HG02610 (cell line): ENCODE data around the gene WSCD1.

Experiments used
- ATAC-seq: cut with Tn5 transposase; IDR thresholded peaks from one replicate; pipeline ENCODE4 v1.9.1; 2021; ENCODE audit warnings: mild to moderate bottlenecking, moderate library complexity; ENCODE audit not compliant: unreplicated experiment

The WSCD1 gene

DNA sequence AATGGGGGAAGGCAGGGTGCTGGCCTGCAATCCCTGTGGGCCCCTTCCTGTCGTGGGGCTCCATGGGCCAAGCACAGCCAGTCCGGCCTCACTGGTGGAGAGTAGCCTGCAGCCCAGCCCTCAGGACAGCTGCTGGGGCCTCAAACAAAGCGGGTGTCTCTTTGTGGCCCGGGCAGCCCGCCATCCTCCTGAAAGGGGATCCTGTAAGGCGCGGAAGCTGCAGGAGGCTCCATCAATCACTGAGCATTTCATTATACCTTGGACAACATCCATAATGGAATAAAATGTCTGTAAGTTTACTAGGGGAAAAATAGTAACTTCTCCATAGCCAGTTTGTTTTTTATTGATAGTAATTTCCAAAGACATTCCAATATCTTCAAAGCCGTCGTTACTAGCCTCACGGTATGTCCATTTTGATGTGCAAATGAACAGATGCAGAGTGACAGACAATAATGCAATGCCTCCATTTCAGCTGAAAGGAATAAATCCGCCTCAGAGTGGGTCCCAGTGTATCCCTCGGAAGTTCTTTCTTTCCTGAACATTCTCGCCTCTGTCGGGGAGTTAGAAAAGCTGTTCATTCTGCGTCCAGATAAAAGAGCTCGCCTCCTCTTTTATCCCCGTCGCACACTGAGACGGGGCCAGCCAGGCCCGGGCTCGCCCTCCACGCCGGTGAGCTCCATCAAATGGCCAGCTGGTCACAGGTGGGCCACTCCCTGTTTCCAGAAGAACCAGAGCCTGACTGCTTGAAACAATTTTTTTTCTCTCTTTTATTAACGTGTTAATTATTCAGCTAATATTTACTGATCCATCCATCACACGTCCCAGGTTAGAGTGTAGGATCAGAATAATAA is 14.4 kb downstream of the WSCD1 start:
- no peak for ATAC-seq

DNA sequence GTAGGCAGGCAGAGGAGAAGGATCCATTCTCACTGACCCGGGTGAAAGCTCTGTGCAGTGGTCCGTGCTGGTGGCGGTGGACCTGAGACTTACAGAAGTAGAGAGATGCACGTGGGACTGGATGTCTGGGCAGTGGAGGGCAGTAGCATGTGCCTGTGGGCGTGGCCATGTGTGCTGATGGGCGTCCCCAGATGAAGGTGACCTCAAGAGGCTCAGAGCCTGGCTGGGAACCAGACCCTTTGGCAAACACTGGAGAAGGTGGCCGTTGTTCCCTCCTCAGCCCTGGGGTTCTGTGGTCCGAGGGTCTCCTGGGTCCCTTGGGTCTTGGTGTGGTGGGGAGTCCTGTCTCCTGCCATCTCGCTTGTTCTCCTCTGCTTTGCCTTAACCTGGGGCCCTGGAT is 15.6 kb downstream of the WSCD1 start:
- no peak for ATAC-seq

DNA sequence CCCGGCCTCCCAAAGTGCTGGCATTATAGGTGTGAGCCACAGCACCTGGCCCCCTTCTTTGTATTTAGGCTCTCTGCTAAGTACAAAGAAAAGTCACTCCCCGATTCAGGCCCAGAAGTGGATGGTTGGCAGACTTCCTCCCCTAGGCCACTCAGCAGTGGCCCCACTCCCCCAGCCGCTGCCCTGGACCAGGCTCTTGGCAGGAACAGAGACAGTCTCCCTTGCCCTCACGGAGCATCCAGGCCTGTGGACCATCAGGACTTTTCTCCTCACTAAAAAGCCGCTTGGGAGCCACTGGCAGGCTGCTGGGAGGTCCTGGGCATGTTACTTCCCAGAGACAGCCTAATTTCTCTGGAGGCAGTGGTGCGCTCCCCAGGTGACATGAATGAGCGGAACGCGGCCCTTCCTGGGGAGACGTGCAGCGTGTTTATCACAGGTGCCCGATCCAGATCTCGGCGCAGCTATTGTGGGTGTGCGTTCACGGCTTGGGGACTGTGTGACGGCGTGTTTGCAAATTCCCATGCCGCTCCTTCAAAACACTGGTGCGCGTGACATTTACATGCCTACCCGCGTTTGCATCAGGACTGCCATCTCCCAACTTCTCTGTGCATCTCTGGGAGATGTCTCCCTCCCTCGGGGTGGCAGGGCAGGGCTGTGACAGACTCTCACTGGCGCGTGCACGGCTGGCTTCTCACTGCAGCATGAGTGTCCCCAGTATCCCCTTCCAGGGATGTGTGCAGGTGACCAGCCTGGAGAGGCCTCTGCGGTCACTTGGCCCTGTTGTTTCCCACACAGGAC is 16.6 kb downstream of the WSCD1 start:
- ATAC-seq: no peak

DNA sequence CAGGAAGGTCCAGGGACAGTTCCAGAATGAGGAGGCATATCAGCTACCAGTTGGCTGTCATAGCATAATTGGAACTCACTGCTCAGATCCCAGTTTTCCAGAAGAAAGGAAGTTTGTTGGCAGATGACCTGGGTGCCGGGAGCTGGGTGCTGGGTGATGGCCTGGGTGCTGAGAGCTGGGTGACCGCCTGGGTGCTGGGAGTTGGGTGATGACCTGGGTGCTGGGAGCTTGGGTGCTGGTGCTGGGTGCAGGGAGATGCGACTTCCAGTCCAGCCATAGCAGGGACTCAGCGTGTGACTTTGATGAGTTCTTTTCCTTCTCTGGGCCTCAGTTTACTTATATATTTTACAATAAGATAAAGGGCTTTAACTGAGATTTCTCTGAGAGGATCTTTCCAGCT is 18.0 kb downstream of the WSCD1 start:
- no peak for ATAC-seq

DNA sequence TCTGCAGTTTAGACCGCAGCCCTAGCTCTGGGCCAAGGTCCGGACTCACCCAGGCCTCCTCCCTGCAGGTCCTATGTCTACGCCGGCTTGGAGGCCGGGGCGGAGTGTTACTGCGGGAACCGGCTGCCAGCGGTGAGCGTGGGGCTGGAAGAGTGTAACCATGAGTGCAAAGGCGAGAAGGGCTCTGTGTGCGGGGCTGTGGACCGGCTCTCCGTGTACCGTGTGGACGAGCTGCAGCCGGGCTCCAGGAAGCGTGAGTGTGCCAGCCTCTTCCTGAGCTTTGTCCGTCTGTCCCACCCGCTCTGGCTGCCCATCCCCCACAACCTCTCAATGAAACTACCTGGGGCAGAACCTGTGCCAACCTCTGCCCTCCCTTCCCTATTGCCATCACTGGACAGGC is 20.1 kb downstream of the WSCD1 start:
- no peak for ATAC-seq

DNA sequence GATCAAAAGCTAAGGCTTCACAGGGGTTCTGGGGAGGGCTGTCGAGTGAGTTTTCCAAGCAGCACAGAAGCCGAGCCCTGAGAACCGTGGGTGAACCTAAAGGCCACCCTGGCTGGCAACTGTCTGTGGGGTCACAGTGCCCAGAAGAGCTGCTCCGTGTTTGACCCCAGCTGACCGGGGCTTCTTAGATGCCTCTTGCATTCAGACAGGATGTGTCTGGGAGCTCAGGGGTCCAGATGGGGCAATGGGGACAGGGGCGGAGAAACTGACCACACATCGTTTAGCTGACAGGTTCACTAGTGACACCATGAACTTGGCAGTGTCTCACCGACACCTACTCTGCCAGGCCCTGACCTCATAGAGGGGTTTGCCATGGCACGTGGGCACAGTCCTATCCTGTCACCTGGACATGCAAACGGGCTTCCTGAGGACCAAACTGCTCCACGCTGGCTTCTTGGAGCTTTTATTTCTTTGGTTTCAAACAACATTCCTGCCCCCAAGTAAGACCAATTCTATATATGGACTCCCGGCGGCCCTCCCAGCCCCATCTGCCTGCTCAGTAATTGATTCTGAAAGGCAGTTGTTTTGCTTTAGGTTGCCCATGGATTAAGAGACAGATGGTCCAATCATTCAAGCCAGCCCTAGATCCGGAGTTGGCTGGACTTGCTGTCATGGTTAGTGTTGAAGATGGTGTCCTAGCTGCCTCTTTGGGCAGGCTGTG is 22.2 kb downstream of the WSCD1 start:
- no peak for ATAC-seq

DNA sequence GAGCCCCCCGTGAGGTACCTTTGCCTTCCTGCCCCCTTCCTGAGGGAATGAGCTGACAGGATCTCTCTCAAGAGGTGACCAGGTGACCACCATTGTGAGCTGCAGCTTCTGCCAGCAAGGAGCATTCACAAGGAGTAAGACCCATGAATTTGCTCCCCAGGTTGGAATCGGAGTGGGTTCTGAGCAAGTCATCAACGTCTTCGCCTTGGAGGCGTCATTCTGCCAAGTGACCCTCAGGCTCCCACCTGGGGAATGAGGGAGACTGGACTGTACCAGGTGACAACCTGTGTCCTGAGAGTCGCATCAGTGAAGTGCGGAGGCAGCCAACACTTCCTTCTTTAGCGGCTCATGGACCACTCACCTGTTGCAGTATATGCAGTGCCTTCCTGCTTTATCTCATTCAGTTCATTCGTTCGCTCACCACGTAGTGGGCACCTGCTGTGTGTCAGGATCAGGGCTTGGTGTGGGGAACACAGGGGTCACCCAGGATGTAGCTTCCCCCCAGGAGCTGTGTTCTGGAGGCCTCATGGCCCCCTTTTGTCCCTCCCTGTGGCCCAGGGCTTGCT is 22.8 kb downstream of the WSCD1 start:
- ATAC-seq: no peak

DNA sequence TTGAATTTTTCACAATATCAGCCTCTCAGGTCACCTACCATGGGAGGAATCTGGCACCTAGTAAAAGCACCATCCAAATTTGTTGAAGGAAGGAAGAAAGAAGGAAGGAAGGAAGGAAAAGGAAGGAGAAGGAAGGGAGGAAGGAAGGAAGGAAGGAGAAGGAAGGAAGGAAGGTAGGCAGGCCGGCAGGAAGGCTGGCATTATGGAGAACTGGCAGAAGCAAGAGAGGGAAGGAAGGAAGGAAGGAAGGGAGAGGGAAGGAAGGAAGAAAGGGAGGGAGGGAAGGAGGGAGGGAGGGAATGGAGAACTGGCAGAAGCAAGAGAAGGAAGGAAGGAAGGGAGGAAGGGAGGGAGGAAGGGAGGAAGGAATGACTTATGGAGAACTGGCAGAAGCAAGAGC is 24.3 kb downstream of the WSCD1 start:
- no peak for ATAC-seq

DNA sequence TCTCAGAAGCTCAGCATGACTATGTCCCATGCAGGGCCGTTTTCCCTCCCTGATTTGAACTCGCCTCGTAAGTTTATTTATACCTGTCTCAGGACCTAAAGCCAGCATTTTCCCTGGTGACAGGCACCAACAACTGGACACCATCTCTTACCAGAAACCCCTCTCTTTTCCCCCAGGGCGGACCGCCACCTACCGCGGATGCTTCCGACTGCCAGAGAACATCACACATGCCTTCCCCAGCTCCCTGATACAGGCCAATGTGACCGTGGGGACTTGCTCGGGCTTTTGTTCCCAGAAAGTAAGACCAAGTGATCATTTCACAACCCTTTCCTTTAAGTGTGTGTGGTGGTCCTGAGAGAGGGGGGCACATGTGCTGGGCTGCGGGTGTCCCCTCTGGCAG is 24.7 kb downstream of the WSCD1 start:
- no peak for ATAC-seq

DNA sequence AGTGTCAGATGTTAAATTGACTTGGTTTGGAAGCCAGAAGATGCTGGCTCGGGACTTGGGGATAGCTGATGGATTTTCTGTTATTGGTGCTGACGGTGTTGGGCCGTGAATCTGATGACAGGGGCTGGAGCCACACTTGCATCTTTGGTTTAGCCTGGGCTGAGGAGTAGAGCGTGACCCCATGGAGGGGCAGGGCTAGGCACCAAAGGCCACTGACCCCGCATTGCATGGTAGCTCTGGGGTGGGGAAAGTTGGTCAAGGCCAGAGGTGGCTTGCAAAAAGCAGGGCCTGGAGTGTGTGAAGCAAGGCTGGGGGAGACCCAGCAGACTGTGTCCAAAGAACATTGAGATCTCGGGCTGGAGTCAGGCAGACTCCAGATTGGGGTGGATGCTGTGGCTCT is 25.3 kb downstream of the WSCD1 start:
- no peak for ATAC-seq

DNA sequence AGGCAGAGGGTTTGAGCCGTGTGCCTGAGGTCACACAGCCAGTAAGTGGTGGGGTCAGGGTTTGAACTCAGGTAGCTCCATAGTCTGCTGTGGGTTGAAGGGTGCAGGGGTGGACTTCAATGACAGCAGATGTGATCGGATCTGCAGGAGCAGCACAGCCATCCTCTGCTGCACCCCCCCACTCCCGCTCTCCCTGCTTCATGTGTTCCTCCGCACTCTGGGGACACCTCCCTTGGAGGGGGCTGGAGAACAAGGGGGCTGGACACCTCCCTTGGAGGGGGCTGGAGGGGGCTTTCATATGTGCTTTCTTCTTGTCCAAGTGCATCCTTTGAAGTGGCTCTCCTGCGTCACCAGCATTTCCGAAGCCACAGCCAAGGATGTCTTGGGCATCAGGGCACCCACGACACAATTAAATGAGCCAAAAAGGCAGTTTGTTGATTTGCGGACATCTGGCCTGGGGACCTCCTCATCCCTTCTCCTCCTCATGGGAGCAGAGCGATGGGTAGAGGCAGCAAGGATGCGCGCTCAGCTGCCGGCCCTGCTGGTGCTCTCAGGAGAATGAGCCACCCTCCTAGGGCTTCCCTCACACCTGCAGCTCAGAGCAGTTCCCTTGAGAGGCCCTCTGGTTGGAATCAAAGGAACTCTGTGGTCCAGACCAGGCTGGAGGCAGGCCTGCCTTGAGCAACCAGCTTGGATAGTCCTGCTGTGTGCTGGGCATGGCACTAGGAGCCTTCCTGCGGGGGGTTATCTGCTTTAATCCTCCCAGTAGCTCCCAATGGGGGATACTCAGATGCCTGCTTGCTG is 26.2 kb downstream of the WSCD1 start:
- ATAC-seq: no peak

DNA sequence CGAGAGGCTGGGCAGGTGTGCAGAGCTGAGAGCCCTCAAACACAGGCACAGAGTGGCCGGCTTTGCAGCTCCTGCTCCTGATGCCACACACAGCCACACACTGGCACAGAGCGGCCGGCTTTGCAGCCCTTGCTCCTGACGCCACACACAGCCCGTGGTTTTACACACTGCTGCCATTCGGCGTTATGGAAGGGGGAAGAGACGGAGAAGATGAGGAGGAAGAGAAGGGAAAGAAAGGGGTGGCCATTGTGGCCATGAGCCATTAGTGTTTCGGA is 26.8 kb downstream of the WSCD1 start:
- ATAC-seq: no peak

DNA sequence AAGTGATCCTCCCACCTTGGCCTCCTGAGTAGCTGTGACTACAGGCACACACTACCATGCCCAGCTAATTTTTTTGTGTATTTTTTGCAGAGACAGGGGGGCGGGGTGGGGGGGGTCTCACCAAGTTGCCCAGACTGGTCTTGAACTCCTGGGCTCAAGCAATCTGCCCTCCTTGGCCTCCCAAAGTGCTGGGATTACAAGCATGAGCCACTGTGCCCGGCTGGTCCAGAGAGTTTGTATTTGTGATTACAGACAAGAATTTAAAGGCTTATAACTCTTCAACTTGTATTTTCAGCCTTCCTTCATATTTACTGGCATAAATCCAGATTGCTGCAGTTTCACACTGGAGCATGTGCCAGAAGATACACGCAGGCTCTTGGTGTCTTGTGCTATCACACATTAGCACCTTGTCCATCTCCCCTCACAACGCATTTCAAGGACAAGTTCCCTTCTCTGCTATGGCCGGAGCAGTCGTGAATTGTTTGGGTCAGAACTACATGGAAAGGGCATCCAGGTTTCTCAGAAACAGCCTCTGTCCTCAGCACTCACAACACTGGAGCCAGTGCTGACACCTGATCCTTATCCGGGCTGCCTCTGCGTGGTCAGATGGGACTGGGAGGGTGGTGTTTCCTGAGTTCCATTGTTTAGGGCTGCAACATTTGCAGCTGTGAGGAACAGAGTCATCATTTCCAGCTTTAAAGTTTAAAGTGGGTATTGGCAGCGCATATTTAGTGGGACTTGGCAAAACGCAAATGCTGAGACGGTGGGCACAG is 28.1 kb downstream of the WSCD1 start:
- no peak for ATAC-seq

DNA sequence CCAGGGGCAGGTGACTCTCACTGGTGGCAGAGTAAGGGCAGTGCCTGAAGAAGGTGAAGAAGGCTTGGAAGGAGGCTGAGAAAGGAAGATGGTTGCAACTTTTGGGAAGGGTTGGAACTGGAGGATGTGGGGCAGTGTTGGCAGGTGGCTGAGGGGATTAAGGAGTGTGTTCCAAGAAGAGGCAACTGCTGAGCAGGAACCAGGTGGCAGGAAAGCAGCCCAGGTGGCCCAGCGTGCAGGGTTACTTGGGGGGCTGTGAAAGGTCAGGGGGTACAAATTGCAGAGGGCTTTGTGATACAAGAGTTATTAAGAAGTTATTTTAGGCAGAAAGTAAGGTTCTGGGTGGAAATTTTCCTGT is 28.6 kb downstream of the WSCD1 start:
- no peak for ATAC-seq

DNA sequence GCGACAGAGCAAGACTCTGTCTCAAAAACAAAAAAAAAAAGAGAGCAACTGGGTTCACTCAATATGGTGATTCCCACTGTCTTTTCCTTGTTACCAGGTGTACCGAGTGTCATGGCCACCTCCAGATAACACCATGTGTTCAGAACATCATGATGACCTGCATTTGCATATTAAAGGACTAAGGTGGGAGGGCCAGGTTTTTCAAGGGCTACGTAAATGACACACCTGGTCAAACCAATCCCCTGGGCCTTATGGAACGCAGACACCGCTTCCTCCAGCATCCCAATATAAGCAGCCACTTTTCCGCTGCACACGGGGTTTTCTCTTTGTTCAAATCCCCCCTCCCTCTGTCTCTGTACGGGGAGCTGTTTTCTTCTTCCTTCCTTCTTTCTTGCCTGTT is 29.3 kb downstream of the WSCD1 start:
- no peak for ATAC-seq

DNA sequence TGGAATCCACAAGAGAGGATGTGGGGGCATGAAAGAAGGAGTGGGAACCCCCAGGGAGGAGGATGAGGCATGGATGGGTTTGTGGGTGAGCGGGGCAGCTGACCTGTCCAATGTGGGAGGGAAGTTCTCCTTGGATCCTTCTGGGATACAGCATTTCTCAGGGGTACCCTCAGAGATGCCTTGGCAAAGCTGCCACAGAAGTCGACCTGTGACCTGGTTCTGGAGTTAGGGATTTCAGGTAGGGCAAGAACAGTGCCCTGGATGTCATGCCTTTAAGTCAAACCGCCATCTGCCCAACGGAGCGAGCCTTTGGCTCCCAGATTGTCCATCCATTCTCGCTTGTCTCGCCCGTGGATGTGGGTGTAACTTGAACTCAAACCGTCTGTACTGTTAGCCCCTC is 30.0 kb downstream of the WSCD1 start:
- no peak for ATAC-seq

DNA sequence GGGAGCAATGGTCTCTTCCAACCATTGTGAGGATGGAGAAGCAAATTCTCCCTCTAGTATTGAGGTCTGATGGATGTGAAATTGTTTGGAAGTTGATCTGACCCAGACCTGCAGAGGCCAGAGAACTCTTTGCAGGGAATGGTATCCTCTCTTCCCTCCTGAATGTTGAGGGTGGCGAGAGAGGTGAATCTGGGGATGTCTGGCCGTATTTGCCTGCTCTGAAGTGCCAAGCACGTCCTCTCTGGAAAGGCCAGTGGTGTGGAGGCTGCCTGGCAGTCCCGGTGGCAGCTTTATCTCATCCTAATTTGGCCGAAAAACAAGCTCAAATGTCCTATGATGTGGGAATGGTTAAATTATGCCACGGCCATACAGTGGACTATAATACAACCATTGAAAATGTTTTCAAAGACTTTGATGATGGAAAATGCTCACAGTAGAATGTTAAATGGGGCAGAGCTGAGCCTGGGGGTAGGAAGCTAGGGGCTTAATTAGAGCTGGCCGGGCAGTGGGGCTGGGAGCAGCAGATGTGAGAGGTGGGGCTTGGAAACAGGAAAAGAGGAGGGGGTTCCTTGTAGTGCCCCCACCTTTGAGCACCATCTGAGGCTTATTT is 30.8 kb downstream of the WSCD1 start:
- ATAC-seq: no peak

DNA sequence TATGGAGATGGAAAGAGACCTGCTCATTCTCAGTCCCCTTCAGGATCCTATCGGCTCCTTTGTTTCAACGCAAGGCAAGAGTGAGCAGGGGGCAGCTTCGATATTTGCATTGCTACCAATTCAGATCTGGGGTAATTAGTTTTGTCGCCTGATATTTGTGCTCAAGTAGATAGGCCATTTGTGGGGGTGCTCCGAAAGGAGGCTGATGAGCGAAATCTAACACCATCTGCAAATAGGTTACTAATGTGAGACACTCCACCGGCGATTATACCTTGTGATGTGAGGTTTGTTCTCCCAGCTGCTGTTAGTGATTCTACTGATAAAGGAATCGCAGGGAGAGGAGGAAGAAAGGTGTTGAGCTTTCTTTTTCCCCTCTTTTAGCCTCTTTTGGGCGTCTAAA is 31.5 kb downstream of the WSCD1 start:
- no peak for ATAC-seq

DNA sequence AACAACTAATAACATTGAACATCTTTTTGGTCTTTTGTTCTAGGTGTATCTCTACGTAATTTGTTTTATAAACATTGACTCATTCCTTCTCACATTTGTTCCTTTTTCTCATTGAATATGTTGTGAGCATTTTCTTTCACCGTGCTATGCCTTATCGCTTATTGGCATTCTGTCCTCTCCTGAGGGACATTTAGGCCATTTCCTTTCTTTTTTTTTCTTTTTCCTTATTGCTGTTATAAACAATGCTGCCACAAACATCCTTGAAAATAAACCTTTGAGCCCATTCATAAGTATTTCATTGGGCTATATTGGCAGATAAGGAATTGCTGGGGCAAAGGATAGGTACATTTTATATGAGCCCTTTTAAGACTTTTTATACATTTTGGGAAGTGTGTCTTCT is 32.4 kb downstream of the WSCD1 start:
- ATAC-seq: no peak
